HG03575 (cell line): ENCODE data around the gene MAD2L1.

Experiments used
- ATAC-seq: cut with Tn5 transposase; IDR thresholded peaks from one replicate; pipeline ENCODE4 v1.9.1; 2021; ENCODE audit not compliant: unreplicated experiment, insufficient number of reproducible peaks, low FRiP score; ENCODE audit errors: extremely low read depth

The MAD2L1 gene

GRCh38 chr4:120009731-120010130 is 56.9 kb downstream of the MAD2L1 start:
- ATAC-seq = no peak

GRCh38 chr4:120008957-120009356 is 57.7 kb downstream of the MAD2L1 start:
- no peak for ATAC-seq

GRCh38 chr4:120007896-120008436 is 58.7 kb downstream of the MAD2L1 start:
- ATAC-seq = no peak

GRCh38 chr4:120007191-120007871 is 59.3 kb downstream of the MAD2L1 start:
- no peak for ATAC-seq
